Liver (tissue), 3 donors: Measurements from ENCODE around the gene ELF4.

Experiments used
- CTCF ChIP-seq: fragments of 150-350 bp; IDR thresholded peaks from 2 replicates; pipeline ENCODE4 v1.5.1; 2017; ENCODE audit warnings: improper control_type of control experiment, low read depth, low read length; ENCODE audit not compliant: missing input control
- EGR1 ChIP-seq, 2 donors: IDR thresholded peaks; 2 replicates each; pipeline ENCODE4 v1.6.1; 2016 to 2018; ENCODE audit warnings: antibody characterized with exemption in 2 of 2, low read depth in 2 of 2
- HNF4G ChIP-seq: IDR thresholded peaks from 2 replicates; pipeline ENCODE4 v1.6.1; 2016; ENCODE audit warnings: antibody characterized with exemption
- JUND ChIP-seq, 2 donors: IDR thresholded peaks; 2 replicates each; pipeline ENCODE4 v1.6.1; 2016; ENCODE audit warnings: antibody characterized with exemption in 2 of 2
- MAX ChIP-seq: IDR thresholded peaks from 2 replicates; pipeline ENCODE4 v1.6.1; 2016; ENCODE audit warnings: antibody characterized with exemption
- NR2F2 ChIP-seq: IDR thresholded peaks from 2 replicates; pipeline ENCODE4 v1.6.1; 2016; ENCODE audit warnings: antibody characterized with exemption
- RAD21 ChIP-seq, 2 donors: IDR thresholded peaks; 2 replicates each; pipeline ENCODE4 v1.6.1; 2016; ENCODE audit warnings: antibody characterized with exemption in 2 of 2, mild to moderate bottlenecking in 2 of 2
- REST ChIP-seq: IDR thresholded peaks from 2 replicates; pipeline ENCODE4 v1.6.1; 2016; ENCODE audit warnings: antibody characterized with exemption, mild to moderate bottlenecking
- RXRA ChIP-seq, 2 donors: IDR thresholded peaks; 2 replicates each; pipeline ENCODE4 v1.6.1; 2017 to 2018; ENCODE audit warnings: antibody characterized with exemption in 2 of 2, mild to moderate bottlenecking in 1 of 2
- TAF1 ChIP-seq: conservative IDR thresholded peaks from 2 replicates; pipeline ENCODE4 v1.6.1; 2016; ENCODE audit warnings: antibody characterized with exemption, mild to moderate bottlenecking
- YY1 ChIP-seq: IDR thresholded peaks from 2 replicates; pipeline ENCODE4 v1.6.1; 2016; ENCODE audit warnings: antibody characterized with exemption, mild to moderate bottlenecking
- donor health status: healthy.
- donor health status: healthy.

- no peak for TF ChIP-seq CTCF
- no peak for TF ChIP-seq HNF4G
- TF ChIP-seq RXRA (IDR thresholded peaks at IDR 0.05) = no peak
- no peak for TF ChIP-seq REST
- no peak for TF ChIP-seq JUND (IDR thresholded peaks at IDR 0.05)
- TF ChIP-seq TAF1 = no peak
- no peak for TF ChIP-seq NR2F2
- TF ChIP-seq YY1 = no peak
- TF ChIP-seq RAD21 (IDR thresholded peaks at IDR 0.05) = no peak
- TF ChIP-seq EGR1 (IDR thresholded peaks at IDR 0.05; ENCODE audit: low read depth in 2 of 2) = no peak
- no peak for TF ChIP-seq MAX
These were observed 6.7 kb downstream of the ELF4 start for GRCh38 chrX:130103605-130104004.
